ENCODE measurements around the gene PRODH2. TPM values are rescaled to one million over a fixed set of nuclear protein-coding genes. Genes with fewer than 3 reads are reported as not detected.

Gene PRODH2
- total RNA-seq, 1 experiment from 2014 or later, result not detected

GRCh38 chr19:35755131-35755549 is 57.5 kb downstream of the PRODH2 start:
- H3K9me3 ChIP-seq (ENCODE audit: low read length), result no peaks in the 10 kb centered on the region
- H2AFZ ChIP-seq (ENCODE audit: low read length), result no peak overlapping the region
- no peak overlapping the region for H3K4me2 ChIP-seq (ENCODE audit: low read length)
- CTCF ChIA-PET, result no interaction called here
- no peak overlapping the region for H3K4me3 ChIP-seq (ENCODE audit: low read length)
- no peaks in the 10 kb centered on the region for H3K9me2 ChIP-seq (replicated peaks; ENCODE audit: low read length)
- ATAC-seq (no peak), DNase-seq (no peak)
- no peaks in the 10 kb centered on the region for H3K36me3 ChIP-seq (ENCODE audit: low read depth, low read length)
- H3K27ac ChIP-seq (ENCODE audit: low read length), result no peak overlapping the region
- H3K9ac ChIP-seq (ENCODE audit: low read length), result no peak overlapping the region
- peaks cover 7% of the 10 kb centered on the region for H3K4me1 ChIP-seq (ENCODE audit: insufficient read depth, low read length)
- no peaks in the 10 kb centered on the region for H4K20me1 ChIP-seq (ENCODE audit: low read length)
- BruUV-seq (replicated peaks), result no TSS peak
- no peaks in the 10 kb centered on the region for H3K27me3 ChIP-seq (ENCODE audit: low read length)
- intact Hi-C loops (cut with micrococcal nuclease), result no loop called here
- POLR2A ChIA-PET (ENCODE audit: unreplicated experiment), result no interaction called here
- H3K79me2 ChIP-seq (ENCODE audit: low read length), result peaks cover 15% of the 10 kb centered on the region
- H3F3A ChIP-seq (ENCODE audit: low read length, unreplicated experiment), result peaks cover 3% of the 10 kb centered on the region
- TF ChIP-seq CTCF (conservative IDR thresholded peaks at IDR 0.05; ENCODE audit: low read depth, low read length), result no peak

- DNase-seq (no peak), ATAC-seq (no peak)
- ChIA-PET POLR2A (ENCODE audit: unreplicated experiment) (no interaction called here), CTCF (no interaction called here)
- H3K36me3 ChIP-seq (ENCODE audit: low read depth, low read length), result no peaks in the 10 kb centered on the region
- no peak overlapping the region for H3K4me3 ChIP-seq (ENCODE audit: low read length)
- peaks cover 16% of the 10 kb centered on the region for H3K79me2 ChIP-seq (ENCODE audit: low read length)
- H3K9ac ChIP-seq (ENCODE audit: low read length), result no peak overlapping the region
- no peaks in the 10 kb centered on the region for H3K9me3 ChIP-seq (ENCODE audit: low read length)
- no peaks in the 10 kb centered on the region for H3K27me3 ChIP-seq (ENCODE audit: low read length)
- no peak for TF ChIP-seq CTCF (conservative IDR thresholded peaks at IDR 0.05; ENCODE audit: low read depth, low read length)
- TF ChIP-seq EZH2 (IDR thresholded peaks at IDR 0.05; ENCODE audit: low read length, unreplicated experiment), result no peak
- TF ChIP-seq EZH2phosphoT487 (IDR thresholded peaks at IDR 0.05; ENCODE audit: borderline replicate concordance, low read length), result no peak
- H3K4me2 ChIP-seq (ENCODE audit: low read length), result no peak overlapping the region
- H2AFZ ChIP-seq (ENCODE audit: low read length), result no peak overlapping the region
- no peaks in the 10 kb centered on the region for H4K20me1 ChIP-seq (ENCODE audit: low read length)
- H3K4me1 ChIP-seq (ENCODE audit: insufficient read depth, low read length), result peaks cover 13% of the 10 kb centered on the region
- no peak overlapping the region for H3K27ac ChIP-seq (ENCODE audit: low read length)
- H3F3A ChIP-seq (ENCODE audit: low read length, unreplicated experiment), result peaks cover 3% of the 10 kb centered on the region
- no TSS peak for BruUV-seq (replicated peaks)
- intact Hi-C loops (cut with micrococcal nuclease), result no loop called here
- H3K9me2 ChIP-seq (replicated peaks; ENCODE audit: low read length), result no peaks in the 10 kb centered on the region
Measured at GRCh38 chr19:35754370-35755130, 58.1 kb downstream of the PRODH2 start.

GRCh38 chr19:35753634-35754369 is 58.8 kb downstream of the PRODH2 start:
- H3K9me2 ChIP-seq (replicated peaks; ENCODE audit: low read length), result no peaks in the 10 kb centered on the region
- H3K79me2 ChIP-seq (ENCODE audit: low read length), result peaks cover 13% of the 10 kb centered on the region
- no peaks in the 10 kb centered on the region for H3K27me3 ChIP-seq (ENCODE audit: low read length)
- H4K20me1 ChIP-seq (ENCODE audit: low read length), result no peaks in the 10 kb centered on the region
- H3K4me1 ChIP-seq (ENCODE audit: insufficient read depth, low read length), result peaks cover 13% of the 10 kb centered on the region
- no peak overlapping the region for H3K27ac ChIP-seq (ENCODE audit: low read length)
- no peak for TF ChIP-seq EZH2 (IDR thresholded peaks at IDR 0.05; ENCODE audit: low read length, unreplicated experiment)
- no peak for TF ChIP-seq CTCF (conservative IDR thresholded peaks at IDR 0.05; ENCODE audit: low read depth, low read length)
- TF ChIP-seq EZH2phosphoT487 (IDR thresholded peaks at IDR 0.05; ENCODE audit: borderline replicate concordance, low read length), result no peak
- CTCF ChIA-PET, result no interaction called here
- BruUV-seq (replicated peaks), result no TSS peak
- H3F3A ChIP-seq (ENCODE audit: low read length, unreplicated experiment), result peaks cover 3% of the 10 kb centered on the region
- intact Hi-C loops (cut with micrococcal nuclease), result no loop called here
- H3K36me3 ChIP-seq (ENCODE audit: low read depth, low read length), result no peaks in the 10 kb centered on the region
- H3K4me2 ChIP-seq (ENCODE audit: low read length), result no peak overlapping the region
- no peak overlapping the region for H3K4me3 ChIP-seq (ENCODE audit: low read length)
- POLR2A ChIA-PET (ENCODE audit: unreplicated experiment), result no interaction called here
- H3K9ac ChIP-seq (ENCODE audit: low read length), result no peak overlapping the region
- H2AFZ ChIP-seq (ENCODE audit: low read length), result no peak overlapping the region
- H3K9me3 ChIP-seq (ENCODE audit: low read length), result no peaks in the 10 kb centered on the region
- ATAC-seq, result no peak
- no peak for DNase-seq

All from PC-3 (cell line).